Stimulated activated CD8-positive, alpha-beta memory T cell treated with anti-CD3 and anti-CD28 coated beads, Interleukin-2, amount 100 ng/mL, for 1 hour (primary cell): ENCODE measurements around the gene CTNNA1.
"Not testable (repeated sequence)": the region's sequence is repeated elsewhere in the genome, so short reads cannot be mapped to it uniquely, and the experiment has no call there.

Experiments
- DNase-seq, 2 donors: peaks; one replicate each; pipeline ENCODE4 v3.0.0-alpha.2; 2020; ENCODE audit warnings: low read depth in 2 of 2

Gene CTNNA1

GRCh38 chr5:138752951-138753793 is at the start of gene CTNNA1:
Gene CTNNA1, plus strand, starts transcription at chr5:138753425. Its CDS starts 28,500 bp downstream, at chr5:138781925.
- peak; percentile 15 to 33 for DNase-seq

GRCh38 chr5:138703777-138704176 is 49.4 kb upstream of the CTNNA1 start:
- DNase-seq: not testable (repeated sequence)

GRCh38 chr5:138705007-138705406 is 48.2 kb upstream of the CTNNA1 start:
- DNase-seq: no peak

GRCh38 chr5:138705567-138705966 is 47.7 kb upstream of the CTNNA1 start:
- no peak for DNase-seq

GRCh38 chr5:138706655-138707480 is 46.4 kb upstream of the CTNNA1 start:
- DNase-seq: no peak

- no peak for DNase-seq
Measured at GRCh38 chr5:138708791-138709190, 44.4 kb upstream of the CTNNA1 start.

- no peak for DNase-seq
Measured at GRCh38 chr5:138709202-138709601, 44.0 kb upstream of the CTNNA1 start.

GRCh38 chr5:138711087-138711486 is 42.1 kb upstream of the CTNNA1 start:
- DNase-seq: no peak

- DNase-seq: no peak
Measured at GRCh38 chr5:138711811-138712210, 41.4 kb upstream of the CTNNA1 start.

GRCh38 chr5:138712324-138712723 is 40.9 kb upstream of the CTNNA1 start:
- no peak for DNase-seq

GRCh38 chr5:138712791-138713190 is 40.4 kb upstream of the CTNNA1 start:
- DNase-seq: no peak

GRCh38 chr5:138713247-138713646 is 40.0 kb upstream of the CTNNA1 start:
- no peak for DNase-seq

GRCh38 chr5:138714694-138715093 is 38.5 kb upstream of the CTNNA1 start:
- DNase-seq: no peak

GRCh38 chr5:138715931-138716432 is 37.2 kb upstream of the CTNNA1 start:
- not testable (repeated sequence) for DNase-seq

GRCh38 chr5:138716456-138716924 is 36.7 kb upstream of the CTNNA1 start:
- DNase-seq: no peak

- DNase-seq: no peak
Measured at GRCh38 chr5:138717399-138717798, 35.8 kb upstream of the CTNNA1 start.

- no peak for DNase-seq
Measured at GRCh38 chr5:138719811-138720210, 33.4 kb upstream of the CTNNA1 start.

- no peak for DNase-seq
Measured at GRCh38 chr5:138720840-138721239, 32.4 kb upstream of the CTNNA1 start.

- DNase-seq: no peak
Measured at GRCh38 chr5:138721979-138722378, 31.2 kb upstream of the CTNNA1 start.

GRCh38 chr5:138722544-138723177 is 30.6 kb upstream of the CTNNA1 start:
- DNase-seq: no peak

- DNase-seq: no peak
Measured at GRCh38 chr5:138724470-138725146, 28.6 kb upstream of the CTNNA1 start.
